Sciatic nerve (tissue), 2 donors: ENCODE measurements around the gene EZH2. TPM values are rescaled to one million over a fixed set of nuclear protein-coding genes. Genes with fewer than 3 reads are reported as not detected.

Experiments
- ATAC-seq: fragments of 200-7000 bp; cut with Tn5 transposase; one replicate; pipeline ENCODE4 v1.9.1; 2020; ENCODE audit warnings: mild to moderate bottlenecking, moderate library complexity
- DNase-seq: peaks from one replicate; pipeline ENCODE4 v3.0.0-alpha.2; 2020; ENCODE audit warnings: low spot score
- intact Hi-C: fragments of 100-400 bp; cut with DNase I; formaldehyde crosslinking; loops from one replicate; pipeline ENCODE4 v1.14.2; 2022
- total RNA-seq: library from RNA; stranded (reverse); fragmentation: NEBNext Ultra II Directional; extraction: Animal tissue kit (Norgen Biotek cat#: 25700); gene quantifications from one replicate; pipeline ENCODE4 v1.2.1, GENCODE V29; 2021
- donor health status: DM: no; HTN: no; CAD: no.
- donor health status: DM: no; HTN: no; CAD: no.

The EZH2 gene
- total RNA-seq, 1 donor from 2014 or later: 4.4 TPM

- intact Hi-C loops: no loop called here
- DNase-seq (no peak), ATAC-seq (no peak)
Measured at GRCh38 chr7:148790131-148790726, 93.9 kb downstream of the EZH2 start.

GRCh38 chr7:148789220-148789619 lies 94.9 kb downstream of the EZH2 start:
- ATAC-seq (no peak), DNase-seq (no peak)
- intact Hi-C loops: no loop called here

GRCh38 chr7:148787571-148788295 lies 96.4 kb downstream of the EZH2 start:
- intact Hi-C loops: no loop called here
- DNase-seq (no peak), ATAC-seq (no peak)

- ATAC-seq (no peak), DNase-seq (no peak)
- intact Hi-C loops: no loop called here
Measured at GRCh38 chr7:148783801-148784527, 100.1 kb downstream of the EZH2 start.

GRCh38 chr7:148782757-148783456 lies 101.2 kb downstream of the EZH2 start:
- no peak for ATAC-seq
- intact Hi-C loops: no loop called here
- DNase-seq: no peak

GRCh38 chr7:148774471-148774870 lies 109.6 kb downstream of the EZH2 start:
- intact Hi-C loops: no loop called here
- no peak for ATAC-seq

GRCh38 chr7:148773334-148773733 lies 110.8 kb downstream of the EZH2 start:
- DNase-seq (no peak), ATAC-seq (no peak)
- intact Hi-C loops: no loop called here

More at GRCh38 chr7:148774471-148774870, 109.6 kb downstream of the EZH2 start:
- DNase-seq: no peak

GRCh38 chr7:148772297-148773089 lies 111.6 kb downstream of the EZH2 start:
- DNase-seq: no peak
- intact Hi-C loops: no loop called here

GRCh38 chr7:148770004-148770403 lies 114.1 kb downstream of the EZH2 start:
- ATAC-seq (no peak), DNase-seq (no peak)
- intact Hi-C loops: no loop called here

More at GRCh38 chr7:148772297-148773089, 111.6 kb downstream of the EZH2 start:
- no peak for ATAC-seq

- intact Hi-C loops: no loop called here
- DNase-seq (no peak), ATAC-seq (no peak)
Measured at GRCh38 chr7:148763622-148764021, 120.5 kb downstream of the EZH2 start.

- DNase-seq (no peak), ATAC-seq (no peak)
- intact Hi-C loops: no loop called here
Measured at GRCh38 chr7:148761499-148762278, 122.4 kb downstream of the EZH2 start.

Other genes starting within 250 kb of the EZH2 start
- gene CUL1, start 185.4 kb downstream of the EZH2 start, total RNA-seq: 40.4 TPM
- gene PDIA4, start 144.2 kb upstream of the EZH2 start, total RNA-seq: 61.5 TPM
- 7.7 TPM for gene ZNF786, start 206.4 kb upstream of the EZH2 start, total RNA-seq
- gene ZNF425, start 242.0 kb upstream of the EZH2 start, total RNA-seq: 3.2 TPM